ENCODE data around the gene SCN5A. TPM values are rescaled to one million over a fixed set of nuclear protein-coding genes. Genes with fewer than 3 reads are reported as not detected.

The SCN5A gene
- total RNA-seq, 1 experiment from 2014 or later: 11.5 TPM

DNA sequence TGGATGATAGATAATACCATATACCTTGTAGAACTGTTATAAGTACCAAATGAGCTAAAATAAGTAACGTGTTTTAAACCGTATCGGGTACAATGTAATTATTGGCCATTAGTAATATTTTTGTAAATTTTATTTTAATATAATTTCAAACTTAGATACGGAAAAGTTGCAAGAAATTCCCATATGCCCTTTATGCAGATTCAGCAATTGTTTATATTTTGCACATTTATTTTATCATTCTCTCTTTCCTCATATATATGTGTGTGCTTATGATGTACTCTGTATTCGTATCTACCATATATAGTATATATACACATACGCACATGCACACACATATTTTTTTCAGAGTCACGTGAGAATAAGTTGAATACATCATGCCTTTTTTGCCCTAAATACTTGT, 114.9 kb downstream of the SCN5A start:
- intact Hi-C loops (cut with micrococcal nuclease): no loop called here
- Histone ChIP-seq H3K27me3 (ENCODE audit: insufficient read depth, low read length) (no peaks in the 10 kb centered on the region), H2AFZ (ENCODE audit: low read depth, low read length, poor library complexity, severe bottlenecking) (no peak overlapping the region), H3K4me3 (replicated peaks in 1 of 2; ENCODE audit: low read depth in 1 of 2, low read length in 2 of 2) (no peak overlapping the region), H3K36me3 (ENCODE audit: control insufficient read depth in 1 of 2, insufficient read depth in 2 of 2, low read length in 2 of 2) (no peaks in the 10 kb centered on the region), H3K4me1 (ENCODE audit: control insufficient read depth in 1 of 2, insufficient read depth in 2 of 2, low read length in 2 of 2) (no peaks in the 10 kb centered on the region), H3K9me3 (ENCODE audit: control insufficient read depth in 1 of 2, insufficient read depth in 1 of 2, low read depth in 1 of 2, low read length in 2 of 2) (no peaks in the 10 kb centered on the region), H3K9me2 (ENCODE audit: insufficient read depth) (no peaks in the 10 kb centered on the region), H3K9ac (ENCODE audit: low read length) (no peak overlapping the region), H3K4me2 (ENCODE audit: low read length) (no peak overlapping the region), H3K27ac (ENCODE audit: low read depth, low read length) (no peak overlapping the region), H4K20me1 (ENCODE audit: insufficient read depth) (no peaks in the 10 kb centered on the region), H3K79me2 (ENCODE audit: insufficient read depth, low read length) (peaks cover 4% of the 10 kb centered on the region; the same call in 1 of the 2 replicates)
- DNase-seq (ENCODE audit: low read depth, low spot score): no peak
- ChIA-PET POLR2A (no interaction called here), CTCF (interaction anchor here (1.5 kb wide), 1 partner anchor 14 kb away, joined by 4 read pairs; no protein-coding TSS in a partner anchor), RAD21 (ENCODE audit: low non-redundant PET in 1 of 2, low total read pairs in 2 of 2, uncharacterized antibody in 2 of 2, unreplicated experiment in 2 of 2) (no interaction called here)
- BruUV-seq (replicated peaks): no TSS peak
- ATAC-seq: no peak
- no peak for TF ChIP-seq SRF (IDR thresholded peaks at IDR 0.05; ENCODE audit: low read depth)
- no peak for TF ChIP-seq CEBPB (IDR thresholded peaks at IDR 0.05; ENCODE audit: low read depth)
- TF ChIP-seq SP1 (IDR thresholded peaks at IDR 0.05; ENCODE audit: low read depth): no peak
- TF ChIP-seq TCF7L2 (IDR thresholded peaks at IDR 0.05; ENCODE audit: borderline replicate concordance, extremely low read depth, insufficient read depth, insufficient read length): no peak
- TF ChIP-seq POLR2AphosphoS5 (IDR thresholded peaks at IDR 0.05; ENCODE audit: low read depth, low read length): no peak
- TF ChIP-seq SIN3A (IDR thresholded peaks at IDR 0.05; ENCODE audit: low read depth): no peak
- TF ChIP-seq RAD21 (IDR thresholded peaks at IDR 0.05; ENCODE audit: low read depth): no peak
- TF ChIP-seq ZFX (IDR thresholded peaks at IDR 0.05): no peak
- TF ChIP-seq POLR2A (IDR thresholded peaks at IDR 0.05; ENCODE audit: borderline replicate concordance, extremely low read depth, insufficient read depth, insufficient read length): no peak
- TF ChIP-seq, protein P1, sequence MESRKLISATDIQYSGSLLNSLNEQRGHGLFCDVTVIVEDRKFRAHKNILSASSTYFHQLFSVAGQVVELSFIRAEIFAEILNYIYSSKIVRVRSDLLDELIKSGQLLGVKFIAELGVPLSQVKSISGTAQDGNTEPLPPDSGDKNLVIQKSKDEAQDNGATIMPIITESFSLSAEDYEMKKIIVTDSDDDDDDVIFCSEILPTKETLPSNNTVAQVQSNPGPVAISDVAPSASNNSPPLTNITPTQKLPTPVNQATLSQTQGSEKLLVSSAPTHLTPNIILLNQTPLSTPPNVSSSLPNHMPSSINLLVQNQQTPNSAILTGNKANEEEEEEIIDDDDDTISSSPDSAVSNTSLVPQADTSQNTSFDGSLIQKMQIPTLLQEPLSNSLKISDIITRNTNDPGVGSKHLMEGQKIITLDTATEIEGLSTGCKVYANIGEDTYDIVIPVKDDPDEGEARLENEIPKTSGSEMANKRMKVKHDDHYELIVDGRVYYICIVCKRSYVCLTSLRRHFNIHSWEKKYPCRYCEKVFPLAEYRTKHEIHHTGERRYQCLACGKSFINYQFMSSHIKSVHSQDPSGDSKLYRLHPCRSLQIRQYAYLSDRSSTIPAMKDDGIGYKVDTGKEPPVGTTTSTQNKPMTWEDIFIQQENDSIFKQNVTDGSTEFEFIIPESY (IDR thresholded peaks at IDR 0.05; ENCODE audit: extremely low read depth, insufficient replicate concordance, low read length): no peak
- TF ChIP-seq ELF1 (IDR thresholded peaks at IDR 0.05; ENCODE audit: borderline replicate concordance, low read depth): no peak
- TF ChIP-seq YY1 (IDR thresholded peaks at IDR 0.05; ENCODE audit: extremely low read depth, insufficient replicate concordance, low read depth, low read length): no peak
- no peak for TF ChIP-seq EZH2phosphoT487 (IDR thresholded peaks at IDR 0.05; ENCODE audit: borderline replicate concordance)
- no peak for TF ChIP-seq JUND (IDR thresholded peaks at IDR 0.05)
- TF ChIP-seq ATF3 (IDR thresholded peaks at IDR 0.05): no peak
- no peak for TF ChIP-seq CBX3 (IDR thresholded peaks at IDR 0.05; ENCODE audit: low read depth)
- TF ChIP-seq REST (IDR thresholded peaks at IDR 0.05; ENCODE audit: low read depth): no peak
- TF ChIP-seq FOSL1 (IDR thresholded peaks at IDR 0.05; ENCODE audit: low read depth): no peak
- no peak for TF ChIP-seq EGR1 (IDR thresholded peaks at IDR 0.05; ENCODE audit: low read depth)
- TF ChIP-seq, protein P2, sequence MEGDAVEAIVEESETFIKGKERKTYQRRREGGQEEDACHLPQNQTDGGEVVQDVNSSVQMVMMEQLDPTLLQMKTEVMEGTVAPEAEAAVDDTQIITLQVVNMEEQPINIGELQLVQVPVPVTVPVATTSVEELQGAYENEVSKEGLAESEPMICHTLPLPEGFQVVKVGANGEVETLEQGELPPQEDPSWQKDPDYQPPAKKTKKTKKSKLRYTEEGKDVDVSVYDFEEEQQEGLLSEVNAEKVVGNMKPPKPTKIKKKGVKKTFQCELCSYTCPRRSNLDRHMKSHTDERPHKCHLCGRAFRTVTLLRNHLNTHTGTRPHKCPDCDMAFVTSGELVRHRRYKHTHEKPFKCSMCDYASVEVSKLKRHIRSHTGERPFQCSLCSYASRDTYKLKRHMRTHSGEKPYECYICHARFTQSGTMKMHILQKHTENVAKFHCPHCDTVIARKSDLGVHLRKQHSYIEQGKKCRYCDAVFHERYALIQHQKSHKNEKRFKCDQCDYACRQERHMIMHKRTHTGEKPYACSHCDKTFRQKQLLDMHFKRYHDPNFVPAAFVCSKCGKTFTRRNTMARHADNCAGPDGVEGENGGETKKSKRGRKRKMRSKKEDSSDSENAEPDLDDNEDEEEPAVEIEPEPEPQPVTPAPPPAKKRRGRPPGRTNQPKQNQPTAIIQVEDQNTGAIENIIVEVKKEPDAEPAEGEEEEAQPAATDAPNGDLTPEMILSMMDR (IDR thresholded peaks at IDR 0.05 in 2 of 3, conservative IDR thresholded peaks at IDR 0.05 in 1 of 3; ENCODE audit: borderline replicate concordance in 1 of 3, insufficient read depth in 1 of 3, low read depth in 2 of 3, low read length in 2 of 3): no peak
